ENCODE results near the gene PTPRO. TPM values are rescaled to one million over a fixed set of nuclear protein-coding genes. Genes with fewer than 3 reads are reported as not detected.

The PTPRO gene
- total and polyA plus RNA-seq, 8 donors = 0.35 to 11.6 (median 0.68) TPM; not detected in 3

GRCh38 chr12:15603474-15604085 is 281.3 kb downstream of the PTPRO start:
- Histone ChIP-seq H3K27ac (no peak overlapping the region), H3K9me3 (no peaks in the 10 kb centered on the region), H3K4me1 (peaks cover 0 to 8% (median 4%) of the 10 kb centered on the region in 4 donors), H3K27me3 (no peaks in the 10 kb centered on the region), H3K4me3 (no peak overlapping the region), H3K36me3 (no peaks in the 10 kb centered on the region)
- intact Hi-C loops (cut with DNase I; ENCODE audit: low total_unique reads) = no loop called here
- peak in 1 of 2 donors; percentile 30 for DNase-seq
- no peak for TF ChIP-seq EP300 (IDR thresholded peaks at IDR 0.05)
- TF ChIP-seq CTCF (IDR thresholded peaks at IDR 0.05) = no peak
- no peak for TF ChIP-seq POLR2A (IDR thresholded peaks at IDR 0.05)
- no peak for TF ChIP-seq POLR2AphosphoS5 (IDR thresholded peaks at IDR 0.05)
- WGBS, 5 donors = 90 to 98% (median 95%) methylated on average over 4 of the region's 4 CpGs

GRCh38 chr12:15605881-15606590 is 283.7 kb downstream of the PTPRO start:
- TF ChIP-seq POLR2A (IDR thresholded peaks at IDR 0.05) (no peak), CTCF (IDR thresholded peaks at IDR 0.05) (no peak), EP300 (IDR thresholded peaks at IDR 0.05) (no peak), POLR2AphosphoS5 (IDR thresholded peaks at IDR 0.05) (no peak)
- Histone ChIP-seq H3K9me3 (no peaks in the 10 kb centered on the region), H3K4me3 (no peak overlapping the region), H3K27me3 (no peaks in the 10 kb centered on the region), H3K27ac (no peak overlapping the region), H3K4me1 (no peaks in the 10 kb centered on the region), H3K36me3 (no peaks in the 10 kb centered on the region)
- no peak for DNase-seq
- 83 to 93% (median 90%) methylated on average over 10 of the region's 10 CpGs for WGBS, 5 donors
- intact Hi-C loops (cut with DNase I; ENCODE audit: low total_unique reads) = no loop called here

- no peak for TF ChIP-seq CTCF (IDR thresholded peaks at IDR 0.05)
- TF ChIP-seq EP300 (IDR thresholded peaks at IDR 0.05) = no peak
- no peak for TF ChIP-seq POLR2A (IDR thresholded peaks at IDR 0.05)
- TF ChIP-seq POLR2AphosphoS5 (IDR thresholded peaks at IDR 0.05) = no peak
- WGBS, 5 donors = 46 to 62% (median 52%) methylated on average over 1 of the region's 1 CpG
- peaks cover 0 to 13% (median 2%) of the 10 kb centered on the region in 4 donors for H3K9me3 ChIP-seq
- no peaks in the 10 kb centered on the region for H3K4me1 ChIP-seq
- H3K36me3 ChIP-seq = no peaks in the 10 kb centered on the region
- H3K4me3 ChIP-seq = no peak overlapping the region
- no peak overlapping the region for H3K27ac ChIP-seq
- intact Hi-C loops (cut with DNase I; ENCODE audit: low total_unique reads) = no loop called here
- DNase-seq = no peak
- H3K27me3 ChIP-seq = no peaks in the 10 kb centered on the region
Observed at GRCh38 chr12:15608406-15608805, 286.1 kb downstream of the PTPRO start.

- Histone ChIP-seq H3K4me3 (no peak overlapping the region), H3K9me3 (peaks cover 0 to 13% (median 4%) of the 10 kb centered on the region in 4 donors), H3K36me3 (no peaks in the 10 kb centered on the region), H3K27me3 (no peaks in the 10 kb centered on the region), H3K27ac (no peak overlapping the region), H3K4me1 (no peaks in the 10 kb centered on the region)
- TF ChIP-seq POLR2AphosphoS5 (IDR thresholded peaks at IDR 0.05) = no peak
- TF ChIP-seq EP300 (IDR thresholded peaks at IDR 0.05) = no peak
- no peak for TF ChIP-seq POLR2A (IDR thresholded peaks at IDR 0.05)
- TF ChIP-seq CTCF (IDR thresholded peaks at IDR 0.05) = no peak
- intact Hi-C loops (cut with DNase I; ENCODE audit: low total_unique reads) = no loop called here
- no peak for DNase-seq
- WGBS, 5 donors = 82 to 95% (median 85%) methylated on average over 1 of the region's 1 CpG
Observed at GRCh38 chr12:15608941-15609340, 286.6 kb downstream of the PTPRO start.
